ENCODE data around the gene EIF4ENIF1.
"Not testable (repeated sequence)": the region's sequence is repeated elsewhere in the genome, so short reads cannot be mapped to it uniquely, and the experiment has no call there.

The EIF4ENIF1 gene

DNA sequence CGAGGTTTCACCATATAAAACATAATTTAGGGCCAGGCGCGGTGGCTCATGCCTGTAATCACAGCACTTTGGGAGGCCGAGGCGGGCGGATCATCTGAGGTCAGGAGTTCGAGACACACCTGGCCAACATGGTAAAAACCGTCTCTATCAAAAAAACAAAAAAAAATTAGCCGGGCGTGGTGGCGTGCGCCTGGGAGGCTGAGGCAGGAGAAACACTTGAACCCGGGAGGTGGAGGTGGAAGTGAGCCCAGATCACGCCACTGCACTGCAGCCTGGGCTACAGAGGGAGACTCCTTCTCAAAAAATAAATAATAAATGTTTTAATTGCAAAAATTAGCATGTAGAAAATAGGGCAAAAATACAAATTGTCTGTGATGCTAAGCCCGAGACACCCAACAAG, 5.7 kb upstream of the EIF4ENIF1 start:
- no peak for DNase-seq (ENCODE audit: low read depth in 2 of 3, low spot score in 1 of 3)

DNA sequence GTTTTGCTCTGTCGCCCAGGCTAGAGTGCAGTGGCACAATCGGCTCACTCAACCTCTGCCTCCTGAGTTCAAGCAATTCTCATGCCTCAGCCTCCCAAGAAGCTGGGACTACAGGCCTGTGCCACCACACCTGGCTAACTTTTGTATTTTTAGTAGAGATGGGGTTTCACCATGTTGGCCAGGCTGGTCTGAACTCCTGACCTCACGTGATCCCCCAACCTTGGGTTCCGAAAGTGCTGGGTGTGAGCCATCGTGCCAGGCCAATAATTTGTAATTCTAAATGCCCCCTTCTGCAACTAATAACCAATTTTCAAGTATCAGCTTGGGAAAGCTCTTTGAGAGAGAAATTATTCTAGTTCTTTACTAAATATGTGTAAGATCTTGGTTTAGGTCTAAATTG, 3.7 kb upstream of the EIF4ENIF1 start:
- DNase-seq (ENCODE audit: low read depth in 2 of 3, low spot score in 1 of 3) = not testable (repeated sequence)

DNA sequence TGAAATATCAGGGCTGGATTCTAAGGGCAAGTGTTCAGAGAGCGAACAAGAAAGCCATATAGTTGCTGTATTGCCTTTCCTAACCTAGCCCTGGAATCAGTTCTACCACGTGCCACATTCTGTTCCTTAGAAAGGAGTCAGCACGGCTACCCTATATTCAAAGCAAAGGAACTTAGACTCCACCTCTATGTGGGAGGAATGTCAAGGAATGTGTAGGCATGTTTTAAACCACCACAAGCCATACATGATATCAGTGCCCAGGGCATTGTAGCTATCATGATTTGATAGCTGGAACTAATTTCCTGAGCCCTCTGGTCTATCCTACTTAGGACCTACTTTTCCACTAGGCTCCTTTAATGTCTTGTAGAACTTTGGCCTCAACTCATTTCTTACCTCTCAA, 2.5 kb upstream of the EIF4ENIF1 start:
- DNase-seq (ENCODE audit: low read depth in 2 of 3, low spot score in 1 of 3) = no peak

DNA sequence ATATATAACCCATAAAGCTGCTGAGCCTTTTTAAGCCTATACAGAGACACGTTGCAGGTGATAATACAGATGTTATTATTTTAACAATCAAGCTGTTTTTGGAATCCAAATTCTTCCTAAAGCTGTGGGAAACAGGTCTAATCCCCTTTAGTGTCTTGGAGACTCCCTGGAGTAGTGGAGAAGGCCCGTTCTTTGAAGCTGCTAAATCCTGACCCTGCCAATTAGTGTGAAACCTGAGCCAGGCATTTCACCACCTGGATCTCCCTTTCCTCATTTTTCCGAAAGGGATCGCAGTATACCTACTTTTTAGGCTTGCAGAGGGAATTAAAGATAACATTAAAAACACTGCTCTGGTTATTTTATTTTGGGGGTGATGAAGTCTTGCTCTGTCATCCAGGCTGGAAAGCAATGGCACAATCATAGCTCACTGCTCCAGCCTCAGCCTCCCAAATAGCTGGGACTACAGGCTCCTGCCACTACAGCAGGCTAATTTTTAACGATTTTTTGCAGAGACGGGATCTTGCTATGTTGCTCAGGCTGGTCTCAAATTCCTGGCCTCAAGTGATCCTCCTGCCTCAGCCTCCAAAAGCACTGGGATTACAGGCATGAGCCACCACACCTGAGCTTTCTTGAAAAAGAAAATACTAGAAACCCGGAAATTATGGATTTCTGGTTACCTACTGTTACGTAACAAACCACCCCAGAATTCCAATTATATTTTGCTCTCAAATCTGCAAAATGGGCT, 1.7 kb upstream of the EIF4ENIF1 start:
- DNase-seq (ENCODE audit: low read depth in 2 of 3, low spot score in 1 of 3) = no peak

DNA sequence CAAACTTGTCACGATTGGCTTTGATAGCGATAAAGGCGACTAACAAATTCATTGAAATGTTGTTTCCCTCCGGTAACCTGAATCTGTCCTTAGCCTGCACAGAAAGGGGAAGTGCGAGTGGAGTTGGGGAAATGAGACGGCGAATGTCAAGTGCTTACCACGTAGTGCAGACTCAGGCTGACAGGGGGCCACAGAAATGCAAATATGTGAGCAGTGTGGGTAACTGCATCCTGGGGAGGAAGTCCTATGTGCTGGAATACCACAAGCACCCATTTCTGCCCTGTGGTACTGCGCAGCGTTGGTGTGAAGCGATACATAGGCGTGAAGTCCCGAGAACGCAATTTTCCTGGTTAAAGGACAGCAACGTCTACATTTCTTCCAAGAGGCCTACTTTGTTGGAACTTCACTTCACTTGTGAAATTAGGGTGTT, 869 bp upstream of the EIF4ENIF1 start:
- peak; percentile 37 to 46 (median 42) for DNase-seq (ENCODE audit: low read depth in 2 of 3, low spot score in 1 of 3)

DNA sequence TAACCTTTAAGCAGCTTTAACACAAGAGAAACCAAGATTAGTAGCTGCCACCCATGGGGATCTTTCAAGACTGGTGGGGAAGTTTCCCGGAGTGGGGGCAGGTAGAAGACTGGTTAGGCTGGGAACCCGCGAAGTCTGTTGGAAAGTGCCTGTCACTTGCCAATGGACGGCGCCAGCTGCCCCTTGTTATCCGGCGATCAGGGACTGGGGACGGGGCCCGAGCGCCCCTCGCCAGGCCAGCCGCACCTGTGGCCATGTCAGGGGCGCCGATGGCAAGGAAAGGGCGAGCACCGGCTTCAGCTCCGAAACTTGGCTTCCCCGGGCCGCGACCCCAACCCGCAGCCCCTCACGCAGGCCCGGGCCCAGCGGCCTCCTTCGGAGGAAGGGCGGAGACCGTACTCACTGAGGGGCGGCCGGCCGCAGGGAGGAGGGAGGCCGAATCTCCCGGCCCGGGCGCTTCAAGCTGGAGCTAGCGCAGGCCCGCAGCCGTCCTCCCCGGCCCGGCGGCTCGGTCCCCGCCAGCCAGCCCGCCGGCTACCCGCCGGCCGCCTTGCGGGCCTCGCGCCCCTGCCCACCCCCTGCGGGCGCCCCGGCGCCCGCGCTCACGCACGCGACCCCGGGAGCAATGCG, 539 bp downstream of the EIF4ENIF1 start:
- DNase-seq (ENCODE audit: low read depth in 2 of 3, low spot score in 1 of 3) = peak in 1 of 3 donors; percentile 20

DNA sequence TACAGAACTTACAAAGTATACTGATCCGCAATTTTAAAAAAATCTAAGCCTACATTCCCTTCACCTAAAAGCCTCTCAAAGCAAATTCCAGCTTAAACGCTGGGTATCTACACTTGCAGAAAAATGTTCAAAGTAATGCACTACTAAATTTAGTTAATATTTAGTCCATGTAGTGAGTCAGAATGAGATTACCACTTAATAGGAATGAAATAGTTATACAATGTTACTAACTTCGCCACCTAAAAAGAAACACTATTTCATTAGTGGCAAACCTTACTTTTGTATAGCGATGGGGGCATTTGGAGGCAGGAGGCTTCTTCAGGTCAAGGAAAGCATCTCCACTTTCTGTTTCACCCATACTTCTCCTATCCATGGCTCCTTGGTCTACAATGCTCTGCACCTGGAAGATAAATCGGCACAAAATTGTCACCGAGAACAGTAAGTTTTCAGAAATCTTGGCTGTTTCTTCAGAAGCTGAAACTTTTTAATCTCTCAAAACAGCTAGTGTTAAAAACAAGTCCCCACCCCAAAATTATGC, 1.2 kb downstream of the EIF4ENIF1 start:
- no peak for DNase-seq (ENCODE audit: low read depth in 2 of 3, low spot score in 1 of 3)

DNA sequence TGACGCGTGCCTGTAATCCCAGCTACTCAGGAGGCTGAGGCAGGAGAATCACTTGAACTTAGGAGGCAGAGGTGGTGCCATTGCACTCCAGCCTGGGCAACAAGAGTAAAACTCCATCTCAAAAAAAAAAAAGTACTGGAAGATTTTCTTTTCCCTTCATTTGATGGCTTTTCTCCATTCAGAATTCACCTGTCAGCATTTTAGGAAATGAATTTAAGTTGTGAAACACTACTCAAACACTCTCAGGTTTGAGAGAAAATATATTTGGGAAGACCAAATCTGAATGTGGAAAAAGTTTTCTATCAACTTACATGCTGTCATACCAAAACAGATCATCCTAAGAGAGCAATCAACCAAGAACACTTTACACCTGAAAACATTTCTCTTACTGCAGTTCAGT, 2.7 kb downstream of the EIF4ENIF1 start:
- no peak for DNase-seq (ENCODE audit: low read depth in 2 of 3, low spot score in 1 of 3)

DNA sequence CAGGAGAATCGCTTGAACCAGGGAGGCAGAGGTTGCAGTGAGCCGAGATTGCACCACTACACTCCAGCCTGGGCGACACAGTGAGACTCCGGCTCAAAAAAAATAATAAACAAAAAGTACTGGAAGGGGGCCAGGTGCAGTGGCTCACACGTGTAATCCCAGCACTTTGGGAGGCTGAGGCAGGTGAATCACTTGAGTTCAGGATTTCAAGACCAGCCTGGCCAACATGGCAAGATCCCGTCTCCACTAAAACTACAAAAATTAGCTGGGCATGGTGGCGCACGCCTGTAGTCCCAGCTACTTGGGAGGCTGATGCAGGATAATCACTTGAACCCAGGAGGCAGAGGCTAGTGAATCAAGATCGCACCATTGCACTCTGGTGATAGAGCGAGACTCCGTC, 3.3 kb downstream of the EIF4ENIF1 start:
- DNase-seq (ENCODE audit: low read depth in 2 of 3, low spot score in 1 of 3) = not testable (repeated sequence)

DNA sequence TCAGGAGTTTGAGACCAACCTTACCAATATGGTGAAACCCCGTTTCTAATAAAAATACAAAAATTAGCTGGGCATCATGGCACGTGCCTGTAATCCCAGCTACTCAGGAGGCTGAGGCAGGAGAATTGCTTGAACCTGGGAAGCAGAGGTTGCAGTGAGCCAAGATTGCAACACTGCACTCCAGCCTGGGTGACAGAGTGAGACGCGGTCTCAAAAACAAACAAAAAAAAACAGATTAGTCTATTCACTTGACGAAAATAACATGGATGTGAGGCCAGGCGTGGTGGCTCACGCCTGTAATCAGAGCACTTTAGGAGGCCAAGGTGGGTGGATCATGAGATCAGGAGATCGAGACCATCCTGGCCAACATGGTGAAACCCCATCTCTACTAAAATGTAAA, 7.2 kb downstream of the EIF4ENIF1 start:
- DNase-seq (ENCODE audit: low read depth in 2 of 3, low spot score in 1 of 3) = not testable (repeated sequence)

DNA sequence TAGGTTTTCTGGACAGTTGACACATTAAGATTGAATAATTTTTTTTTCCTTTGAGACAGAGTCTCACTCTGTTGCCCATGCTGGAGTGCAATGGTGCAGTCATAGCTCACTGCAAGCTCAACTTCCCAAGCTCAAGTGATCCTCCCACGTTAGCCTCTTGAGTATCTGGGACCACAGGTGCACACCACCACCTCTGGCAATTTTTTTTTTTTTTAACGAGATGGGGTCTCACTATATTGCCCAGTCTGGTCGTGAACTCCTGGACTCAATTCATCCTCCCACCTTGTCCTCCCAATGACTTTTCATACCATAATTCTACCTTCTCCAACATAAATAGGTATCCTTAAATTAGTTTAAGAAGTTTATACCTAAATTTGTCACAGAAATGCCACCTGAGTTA, 8.5 kb downstream of the EIF4ENIF1 start:
- no peak for DNase-seq (ENCODE audit: low read depth in 2 of 3, low spot score in 1 of 3)

DNA sequence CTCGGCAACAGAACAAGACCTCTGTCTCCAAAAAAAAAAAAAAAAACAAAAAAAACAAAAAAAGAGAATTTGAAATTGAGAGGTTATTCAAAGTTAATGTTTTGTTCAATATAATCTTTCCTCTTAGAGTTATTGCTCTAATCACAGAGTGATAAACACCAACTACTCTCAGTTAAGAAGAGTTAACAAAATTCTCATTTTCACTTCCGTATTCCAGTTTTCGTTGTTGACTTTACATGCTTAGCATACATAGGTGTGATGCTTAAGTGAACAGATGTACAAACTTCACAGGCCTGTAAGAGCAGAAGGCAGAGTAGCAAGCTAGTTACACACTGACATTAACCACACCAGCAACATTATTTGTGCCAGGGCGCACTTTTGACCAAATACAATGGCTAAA, 12.3 kb downstream of the EIF4ENIF1 start:
- DNase-seq (ENCODE audit: low read depth in 2 of 3, low spot score in 1 of 3) = no peak

DNA sequence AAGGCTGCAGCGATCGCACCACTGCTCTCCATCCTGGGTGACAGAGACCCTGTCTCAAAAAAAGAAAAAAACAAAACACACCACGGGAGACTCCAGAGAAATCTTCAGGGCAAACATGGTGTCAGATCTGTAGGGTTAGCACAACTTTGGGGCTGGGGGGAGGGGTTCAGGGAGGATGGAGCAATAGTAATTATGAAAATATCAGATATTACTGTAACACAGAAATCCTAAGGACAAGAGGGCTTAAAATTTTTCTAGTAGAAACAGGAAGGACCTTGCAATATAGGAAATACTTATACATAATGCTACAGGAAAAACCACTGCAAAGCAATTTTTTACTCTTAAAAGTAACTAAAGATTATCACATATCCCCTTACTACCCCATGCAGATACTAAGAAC, 13.8 kb downstream of the EIF4ENIF1 start:
- DNase-seq (ENCODE audit: low read depth in 2 of 3, low spot score in 1 of 3) = no peak

DNA sequence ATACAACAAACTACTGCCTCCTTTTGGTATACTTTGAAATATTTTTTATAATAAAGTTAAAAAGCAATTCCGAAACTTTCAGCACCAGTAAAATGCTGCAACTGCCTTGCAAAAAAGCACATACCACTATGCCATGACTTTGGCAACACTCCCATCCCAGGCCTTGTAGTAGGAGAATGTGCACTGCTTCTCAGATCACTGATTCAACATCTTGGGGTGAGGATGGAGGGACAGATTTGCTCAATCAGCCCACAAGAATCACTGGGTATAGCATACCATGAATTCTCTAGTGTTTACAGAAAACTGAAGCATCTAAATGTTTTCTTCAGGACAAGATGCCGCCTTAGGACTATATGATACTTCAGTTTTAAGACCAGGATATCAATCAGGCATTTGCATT, 14.9 kb downstream of the EIF4ENIF1 start:
- no peak for DNase-seq (ENCODE audit: low read depth in 2 of 3, low spot score in 1 of 3)

DNA sequence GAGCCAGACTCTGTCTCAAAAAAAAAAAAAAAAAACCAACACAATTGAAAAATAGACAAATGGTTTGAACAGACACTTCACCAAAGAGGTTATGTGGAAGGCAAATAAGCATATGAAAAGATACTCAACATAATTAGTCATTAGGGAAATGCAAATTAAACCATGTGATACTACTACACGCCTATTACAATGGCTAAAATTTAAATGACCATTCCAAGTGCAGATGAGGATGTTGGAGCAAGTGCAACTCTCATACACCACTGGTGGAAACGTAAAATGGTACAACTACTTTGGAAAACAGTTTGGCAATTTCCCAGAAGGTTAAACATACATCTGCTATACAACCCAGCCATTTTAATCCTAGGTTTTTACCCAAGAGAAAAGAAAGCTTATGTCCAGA, 24.3 kb downstream of the EIF4ENIF1 start:
- no peak for DNase-seq (ENCODE audit: low read depth in 2 of 3, low spot score in 1 of 3)

DNA sequence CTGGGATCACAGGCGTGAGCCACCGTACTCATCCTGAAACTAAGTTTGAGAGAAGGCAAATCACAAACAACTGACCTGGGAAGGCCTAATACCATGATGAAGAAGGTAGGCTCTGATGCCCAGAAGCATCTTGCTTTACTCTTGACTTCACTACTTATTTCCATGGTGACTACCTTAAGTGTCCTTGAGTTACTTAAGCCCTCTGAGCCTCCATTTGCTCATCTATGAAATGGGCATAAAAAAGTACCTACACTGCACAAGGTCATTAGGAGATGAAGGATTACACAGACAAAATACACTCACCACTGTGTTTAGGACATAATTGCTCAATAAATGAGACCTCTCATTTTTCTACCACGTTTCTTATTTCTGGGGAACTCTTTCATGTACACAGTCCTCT, 27.9 kb downstream of the EIF4ENIF1 start:
- no peak for DNase-seq (ENCODE audit: low read depth in 2 of 3, low spot score in 1 of 3)

DNA sequence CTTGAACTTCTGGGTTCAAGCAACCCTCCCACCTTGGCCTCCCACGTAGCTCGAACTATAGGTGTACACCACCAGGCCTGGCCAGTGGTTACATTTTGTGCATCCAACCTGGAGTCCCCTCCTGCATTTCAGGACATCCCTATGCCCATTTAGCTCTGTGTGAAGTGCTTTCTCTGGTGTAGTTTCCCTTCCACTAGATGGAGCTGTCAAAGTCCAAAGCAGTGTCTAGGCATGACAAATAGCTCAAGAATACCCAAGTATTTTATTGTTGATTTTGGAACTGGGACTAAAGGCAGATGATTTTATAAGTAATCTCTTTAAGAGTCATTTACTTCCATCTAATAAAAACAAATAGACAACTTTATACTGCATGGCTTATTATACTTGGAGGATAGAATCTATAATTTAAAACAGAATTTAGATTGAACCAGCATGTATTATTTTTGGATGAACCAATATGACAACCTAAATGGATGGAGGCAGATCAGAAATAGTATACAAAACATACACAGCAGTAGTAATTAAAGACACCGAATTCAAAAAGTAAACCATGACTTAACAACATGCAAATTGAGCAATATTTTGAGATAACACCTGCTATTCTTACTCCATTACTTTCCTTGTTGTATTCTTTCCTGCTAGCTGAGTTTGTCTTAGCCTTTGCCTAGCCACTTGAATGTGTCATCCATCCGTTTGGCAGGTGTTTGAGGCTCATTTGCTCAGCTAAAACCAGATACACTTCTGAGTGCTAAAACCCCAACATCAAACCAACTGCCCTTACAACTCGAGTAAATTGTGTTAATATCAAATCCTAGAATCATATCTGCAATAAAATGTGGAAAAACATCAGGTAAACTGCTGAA, 37.7 kb downstream of the EIF4ENIF1 start:
- no peak for DNase-seq (ENCODE audit: low read depth in 2 of 3, low spot score in 1 of 3)

DNA sequence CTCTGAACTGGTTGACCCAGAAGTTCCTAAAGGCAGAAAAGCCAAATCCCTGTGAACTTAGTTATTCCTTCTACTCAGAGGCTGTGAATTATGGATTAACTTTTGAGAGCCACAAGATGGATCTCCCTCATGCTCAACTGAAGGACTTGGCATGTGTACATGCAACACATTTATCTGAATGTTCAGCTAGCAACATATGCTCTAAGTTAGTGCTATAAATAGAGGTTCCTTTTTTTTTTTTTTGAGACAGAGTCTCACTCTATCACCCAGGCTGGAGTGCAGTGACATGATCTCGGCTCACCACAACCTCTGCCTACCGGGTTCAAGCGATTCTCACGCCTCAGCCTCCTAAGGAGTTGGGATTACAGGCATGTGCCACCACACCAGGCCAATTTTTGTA, 40.1 kb downstream of the EIF4ENIF1 start:
- no peak for DNase-seq (ENCODE audit: low read depth in 2 of 3, low spot score in 1 of 3)

DNA sequence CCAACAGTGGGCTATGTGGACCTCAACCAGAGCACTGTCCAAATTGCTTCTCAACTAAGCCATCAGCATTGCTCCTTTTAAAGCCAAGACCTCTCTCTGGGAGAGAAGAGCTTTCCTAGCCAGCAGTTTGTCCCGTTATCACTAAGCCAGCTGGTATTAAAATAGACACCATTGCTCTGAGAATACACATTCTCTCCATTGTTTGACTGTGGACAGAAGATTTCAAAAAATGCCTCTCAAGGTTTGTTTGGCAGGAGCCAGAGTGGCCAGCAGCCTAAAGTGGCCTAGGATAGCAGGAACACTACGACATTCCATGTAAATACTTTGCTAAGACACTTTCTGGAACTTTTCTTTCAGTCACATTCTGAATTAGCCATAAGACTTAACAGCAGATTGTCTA, 41.3 kb downstream of the EIF4ENIF1 start:
- DNase-seq (ENCODE audit: low read depth in 2 of 3, low spot score in 1 of 3) = no peak

DNA sequence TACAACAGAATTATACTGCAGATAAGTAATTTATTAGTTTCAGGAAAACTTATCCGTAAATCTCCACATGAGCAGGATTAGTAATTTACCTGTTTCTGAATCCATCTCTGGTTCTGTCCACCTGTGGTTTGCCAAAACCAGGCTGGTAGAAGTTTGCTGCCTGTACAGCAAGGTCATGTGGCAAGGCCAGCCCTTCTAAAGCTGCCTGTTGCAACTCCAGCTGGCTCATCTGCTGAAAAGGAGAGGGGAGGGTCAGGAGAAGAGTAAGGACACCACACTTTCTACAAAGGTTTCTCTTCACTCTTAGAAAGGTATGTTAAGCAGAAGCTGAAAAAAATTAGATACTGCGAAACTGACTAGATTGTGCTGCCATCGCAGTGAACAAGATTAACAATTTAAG, 42.3 kb downstream of the EIF4ENIF1 start:
- DNase-seq (ENCODE audit: low read depth in 2 of 3, low spot score in 1 of 3) = no peak

DNA sequence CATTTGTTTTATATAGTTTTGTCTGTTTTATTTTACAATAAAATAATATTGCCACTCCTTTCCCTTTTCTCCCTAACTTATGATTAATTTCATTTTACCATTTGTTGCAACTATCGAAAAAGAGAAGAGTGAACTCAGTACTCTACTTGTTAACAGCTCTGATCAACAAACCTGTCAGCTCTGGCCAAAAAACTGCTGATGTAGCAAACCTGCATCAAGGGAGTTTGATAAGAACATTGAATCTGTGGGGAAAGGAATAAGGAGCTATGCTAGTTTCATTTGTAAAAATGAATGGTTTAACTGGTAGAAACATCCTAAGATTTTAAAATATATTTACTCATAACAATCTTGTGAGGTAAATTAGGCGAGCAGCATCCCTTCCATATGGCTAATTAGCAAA, 42.9 kb downstream of the EIF4ENIF1 start:
- no peak for DNase-seq (ENCODE audit: low read depth in 2 of 3, low spot score in 1 of 3)

DNA sequence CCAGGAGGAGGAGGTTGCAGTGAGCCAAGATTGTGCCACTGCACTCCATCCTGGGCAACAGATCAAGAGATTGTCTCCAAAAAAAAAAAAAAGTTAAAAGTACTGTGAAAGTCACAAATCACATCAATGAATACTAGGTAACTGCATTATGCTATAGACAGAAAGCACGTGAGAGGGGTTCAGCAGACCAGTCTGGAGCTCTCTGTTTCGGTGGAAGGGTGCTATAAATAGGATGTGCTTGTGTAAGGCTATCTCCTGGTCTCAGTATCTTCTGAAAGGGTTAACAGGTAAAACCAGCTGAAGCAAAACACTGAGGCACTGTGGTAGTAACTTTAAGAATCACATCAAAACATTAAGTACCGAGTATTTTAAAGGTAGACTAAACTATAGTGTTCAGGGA, 43.4 kb downstream of the EIF4ENIF1 start:
- DNase-seq (ENCODE audit: low read depth in 2 of 3, low spot score in 1 of 3) = no peak
